ELR (cell line): ENCODE data around the gene TRAPPC11.

Experiments used
- DNase-seq: peaks from one replicate; pipeline ENCODE4 v3.0.0-alpha.2; 2015; ENCODE audit warnings: low read depth

TRAPPC11 gene

DNA sequence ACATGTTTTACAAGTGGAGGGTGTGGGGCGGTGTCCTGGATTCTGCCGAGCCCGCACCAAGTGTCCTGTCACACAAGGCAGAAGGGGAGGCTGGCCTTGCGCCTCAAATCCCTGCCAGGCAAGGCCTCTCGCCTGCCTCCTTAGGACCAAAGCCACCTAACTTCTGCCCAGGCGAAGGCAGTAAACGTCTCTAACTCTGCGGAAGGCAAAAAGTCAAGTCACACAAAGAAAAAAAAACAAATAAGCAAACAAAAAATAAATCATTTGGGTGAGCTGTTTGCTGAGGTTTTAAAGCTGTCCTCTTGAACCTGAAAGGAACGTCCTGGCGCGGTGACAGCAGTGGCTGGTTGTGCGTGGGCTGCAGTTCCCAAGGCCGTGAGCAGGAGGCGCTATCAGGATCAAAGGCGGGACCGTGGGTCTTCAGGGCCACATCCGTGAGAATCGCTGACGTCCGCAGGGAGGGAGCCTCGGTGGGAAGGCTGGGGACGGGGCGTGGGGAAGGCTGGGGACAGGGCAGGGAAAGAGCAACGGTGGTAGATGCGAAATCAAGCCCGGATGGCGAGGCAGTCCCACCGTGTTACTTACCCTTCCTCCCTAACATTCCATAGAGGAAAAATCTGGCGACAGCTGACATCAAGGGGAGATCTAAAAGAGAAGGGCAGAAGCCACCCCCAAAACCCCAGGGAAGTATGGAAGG is 99.1 kb downstream of the TRAPPC11 start:
- DNase-seq: no peak

DNA sequence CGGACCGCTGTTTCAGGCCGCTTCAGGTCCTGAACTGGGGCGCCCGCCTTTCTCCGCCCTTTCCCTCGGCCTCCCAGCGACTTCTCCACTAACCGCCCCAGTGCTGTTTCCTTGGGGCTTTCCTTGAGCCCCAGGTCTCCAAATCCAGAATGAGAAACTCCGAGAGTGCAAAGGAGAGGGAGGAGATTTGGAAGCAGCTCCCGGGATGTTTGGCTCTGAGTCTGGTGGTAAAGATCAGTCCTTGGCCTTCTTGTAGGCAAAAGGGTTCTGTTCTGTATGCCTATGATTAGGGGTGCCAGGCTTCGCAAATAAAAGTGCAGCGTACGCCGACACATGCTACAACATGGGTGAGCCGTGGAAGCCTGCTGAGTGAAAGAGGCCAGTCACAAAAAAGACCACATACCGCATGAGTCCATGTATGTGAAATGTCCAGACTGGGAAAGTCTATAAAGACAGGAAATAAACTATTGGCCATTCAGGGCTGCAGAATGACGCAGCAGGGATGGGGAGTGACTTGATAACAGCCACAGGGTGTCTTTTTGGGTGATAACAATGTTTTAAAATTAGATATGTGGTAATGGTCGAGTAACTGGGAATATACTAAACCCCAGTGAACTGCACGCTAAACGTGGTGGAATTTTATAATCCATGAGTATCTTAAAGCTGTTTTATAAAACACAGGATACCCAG is 99.8 kb downstream of the TRAPPC11 start:
- no peak for DNase-seq

DNA sequence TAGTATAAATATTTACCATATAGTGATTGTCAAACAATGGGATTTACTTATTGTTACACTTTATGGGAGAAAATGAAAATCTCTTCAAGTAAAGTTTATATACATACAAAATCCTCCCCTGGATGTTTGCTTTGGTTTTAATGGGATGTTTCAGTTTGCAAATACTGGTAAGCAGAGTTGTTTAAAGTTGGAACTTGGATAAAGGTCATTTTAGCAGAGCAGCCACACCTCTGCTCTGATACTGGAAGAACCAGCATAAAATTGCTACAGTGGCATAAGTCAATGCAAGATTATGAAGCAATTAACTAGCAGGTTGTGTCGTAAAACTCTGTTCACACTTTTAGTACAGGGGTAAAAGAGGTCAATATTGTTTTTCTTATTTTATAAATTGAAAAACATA is 101.2 kb downstream of the TRAPPC11 start:
- no peak for DNase-seq
